D721Med (cell line): ENCODE results near the gene NATD1.
"Not testable (repeated sequence)": the region's sequence is repeated elsewhere in the genome, so short reads cannot be mapped to it uniquely, and the experiment has no call there.

Experiments used
- DNase-seq: peaks from one replicate; pipeline ENCODE4 v3.0.0; 2011; ENCODE audit warnings: low spot score; ENCODE audit not compliant: insufficient read length
- FAIRE-seq: peaks from 2 replicates; lab custom pipeline; 2011; peaks lifted over from hg19 to GRCh38; lab: Jason Lieb, UNC
- TF ChIP-seq, protein P1 (sequence below): IDR thresholded peaks from 2 replicates; pipeline ENCODE4 v1.5.1; 2012; ENCODE audit warnings: mild to moderate bottlenecking, control low read depth; ENCODE audit not compliant: insufficient read depth; ENCODE audit errors: missing control alignments

Gene NATD1

GRCh38 chr17:21198411-21198810 lies 54.8 kb downstream of the NATD1 start:
- DNase-seq (no peak), FAIRE-seq (no peak)
- TF ChIP-seq, protein P1, sequence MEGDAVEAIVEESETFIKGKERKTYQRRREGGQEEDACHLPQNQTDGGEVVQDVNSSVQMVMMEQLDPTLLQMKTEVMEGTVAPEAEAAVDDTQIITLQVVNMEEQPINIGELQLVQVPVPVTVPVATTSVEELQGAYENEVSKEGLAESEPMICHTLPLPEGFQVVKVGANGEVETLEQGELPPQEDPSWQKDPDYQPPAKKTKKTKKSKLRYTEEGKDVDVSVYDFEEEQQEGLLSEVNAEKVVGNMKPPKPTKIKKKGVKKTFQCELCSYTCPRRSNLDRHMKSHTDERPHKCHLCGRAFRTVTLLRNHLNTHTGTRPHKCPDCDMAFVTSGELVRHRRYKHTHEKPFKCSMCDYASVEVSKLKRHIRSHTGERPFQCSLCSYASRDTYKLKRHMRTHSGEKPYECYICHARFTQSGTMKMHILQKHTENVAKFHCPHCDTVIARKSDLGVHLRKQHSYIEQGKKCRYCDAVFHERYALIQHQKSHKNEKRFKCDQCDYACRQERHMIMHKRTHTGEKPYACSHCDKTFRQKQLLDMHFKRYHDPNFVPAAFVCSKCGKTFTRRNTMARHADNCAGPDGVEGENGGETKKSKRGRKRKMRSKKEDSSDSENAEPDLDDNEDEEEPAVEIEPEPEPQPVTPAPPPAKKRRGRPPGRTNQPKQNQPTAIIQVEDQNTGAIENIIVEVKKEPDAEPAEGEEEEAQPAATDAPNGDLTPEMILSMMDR = no peak

GRCh38 chr17:21196126-21196525 lies 57.1 kb downstream of the NATD1 start:
- no peak for FAIRE-seq

DNA sequence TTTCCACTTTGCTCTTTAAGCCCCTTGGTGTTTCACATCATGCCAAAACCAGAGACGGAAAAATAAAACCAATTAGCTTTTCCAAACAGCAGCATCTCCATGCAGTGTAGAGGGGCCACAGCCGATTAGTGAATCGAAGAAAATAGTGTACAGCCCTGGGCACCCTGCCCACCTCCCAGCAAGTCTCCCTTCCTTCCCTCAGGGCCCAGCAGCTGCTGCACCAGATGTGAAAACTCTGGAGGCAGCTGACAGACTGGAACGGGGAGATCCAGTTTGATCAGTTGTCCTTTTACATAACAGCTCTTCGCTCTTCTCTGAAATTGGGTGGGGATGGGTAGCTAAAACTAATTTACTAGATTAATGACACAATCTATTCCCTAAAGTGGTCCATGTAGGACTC lies 58.5 kb downstream of the NATD1 start:
- DNase-seq (no peak), FAIRE-seq (no peak)
- TF ChIP-seq, protein P1 = no peak

More at GRCh38 chr17:21196126-21196525, 57.1 kb downstream of the NATD1 start:
- TF ChIP-seq, protein P1 = no peak
- DNase-seq = no peak

DNA sequence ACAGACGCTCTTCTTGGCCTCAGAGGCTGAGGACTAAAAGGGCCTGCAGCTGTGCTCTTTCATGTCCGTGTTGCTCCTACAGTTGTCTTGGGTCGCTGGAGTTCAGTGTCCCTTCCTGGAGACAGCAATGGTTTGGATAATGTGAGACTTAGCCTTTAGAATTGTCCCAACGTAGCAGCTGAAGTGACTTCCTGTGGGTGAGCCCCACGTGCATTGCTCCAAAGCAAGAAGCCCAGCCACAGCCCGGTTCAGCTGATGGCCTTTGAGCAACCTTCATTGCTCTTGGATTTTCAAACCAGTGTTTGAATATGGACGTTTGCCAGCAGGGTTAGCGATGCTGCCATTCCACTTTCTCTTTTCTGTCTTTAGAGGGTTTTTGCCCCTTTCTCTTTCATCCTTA lies 59.0 kb downstream of the NATD1 start:
- no peak for DNase-seq
- FAIRE-seq = no peak

DNA sequence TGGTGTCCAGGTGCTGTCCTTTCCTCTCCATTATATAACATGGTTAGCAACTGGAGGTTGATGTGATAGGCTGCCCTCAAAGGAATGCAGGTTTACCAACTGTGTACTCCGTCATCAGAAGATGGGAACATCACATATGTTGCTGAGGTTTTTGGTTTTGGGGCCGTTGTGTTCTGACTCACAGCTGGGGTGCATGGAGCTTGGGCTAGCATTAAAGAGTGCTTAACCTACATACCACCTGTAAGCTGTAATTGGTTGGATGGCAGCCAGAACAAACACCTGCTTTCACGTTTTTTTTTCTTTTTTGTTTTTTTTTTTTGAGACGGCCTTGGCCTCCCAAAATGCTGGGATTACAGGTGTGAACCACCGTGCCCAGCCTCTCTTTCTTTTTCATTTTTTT lies 60.2 kb downstream of the NATD1 start:
- TF ChIP-seq, protein P1 = no peak
- FAIRE-seq = no peak

More for the DNA sequence above, 59.0 kb downstream of the NATD1 start:
- TF ChIP-seq, protein P1 = no peak

DNA sequence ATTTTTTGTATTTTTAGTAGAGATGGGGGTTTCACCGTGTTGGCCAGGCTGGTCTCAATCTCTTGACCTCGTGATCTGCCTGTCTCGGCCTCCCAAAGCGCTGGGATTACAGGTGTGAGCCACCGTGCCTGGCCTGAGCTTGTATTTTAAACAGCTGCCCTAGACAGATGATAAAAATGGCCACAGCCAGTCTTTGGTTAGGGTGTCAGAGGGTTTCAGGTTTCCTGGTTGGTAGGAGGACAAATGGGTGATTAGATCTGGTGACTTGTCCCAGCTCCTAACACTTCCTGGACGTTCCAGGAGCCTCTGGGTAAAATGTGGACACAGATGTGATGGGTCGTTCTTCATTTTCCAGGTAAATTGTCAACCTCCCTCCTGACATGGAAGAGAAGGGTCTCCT lies 60.8 kb downstream of the NATD1 start:
- not testable (repeated sequence) for FAIRE-seq, DNase-seq

More for the DNA sequence above, 60.2 kb downstream of the NATD1 start:
- no peak for DNase-seq

DNA sequence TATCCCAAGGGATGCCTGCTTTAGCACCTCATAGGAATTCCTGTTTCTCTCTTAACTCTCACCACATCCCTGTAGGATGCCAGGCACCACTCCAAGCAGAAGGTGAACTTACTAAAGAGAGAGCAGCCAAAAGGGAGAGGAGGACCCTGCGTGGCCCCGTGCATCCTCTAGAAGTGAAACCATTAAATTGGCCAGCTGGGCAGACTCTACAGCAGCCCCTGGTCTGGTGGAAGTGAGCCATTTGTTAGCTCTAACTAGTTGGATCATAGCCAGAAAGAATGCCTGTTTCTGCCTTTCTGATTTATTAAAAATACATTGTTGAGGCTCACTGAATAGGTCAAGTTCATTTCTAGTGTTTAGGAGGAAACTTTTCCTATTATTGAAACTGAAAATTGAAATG lies 61.5 kb downstream of the NATD1 start:
- TF ChIP-seq, protein P1 = no peak
- FAIRE-seq = no peak
- no peak for DNase-seq

- TF ChIP-seq, protein P1 = no peak
- FAIRE-seq (no peak), DNase-seq (no peak)
Measured at GRCh38 chr17:21190078-21190477, 63.1 kb downstream of the NATD1 start.
